Calu3 (cell line): Measurements from ENCODE around the gene SMTNL2. TPM values are rescaled to one million over a fixed set of nuclear protein-coding genes. Genes with fewer than 3 reads are reported as not detected.

Experiments used
- BruUV-seq: library from RNA; stranded (reverse); fragments of 400-500 nt; replicated peaks from 2 replicates; lab custom pipeline; 2021; lab: Mats Ljungman, UMichigan
- CTCF ChIA-PET: fragments of 300-600 bp; sonication (Branson Sonifier 250); formaldehyde crosslinking; loops from one replicate; lab custom pipeline; 2022; ENCODE audit warnings: antibody characterized with exemption; lab: Charles Lee
- DNase-seq: peaks from one replicate; pipeline ENCODE4 v3.0.0; 2022
- H3K27ac Mint-ChIP-seq: one replicate; pipeline ENCODE4 v1.8.0; 2022; ENCODE audit warnings: mixed read lengths; ENCODE audit not compliant: unreplicated experiment
- H3K27me3 Mint-ChIP-seq: one replicate; pipeline ENCODE4 v1.8.0; 2022; ENCODE audit warnings: mixed read lengths; ENCODE audit not compliant: unreplicated experiment
- H3K36me3 Mint-ChIP-seq: one replicate; pipeline ENCODE4 v1.8.0; 2022; ENCODE audit warnings: mild to moderate bottlenecking, moderate library complexity, mixed read lengths; ENCODE audit not compliant: insufficient read depth, unreplicated experiment
- H3K4me1 Mint-ChIP-seq: one replicate; pipeline ENCODE4 v1.8.0; 2022; ENCODE audit warnings: mild to moderate bottlenecking, low read depth, mixed read lengths; ENCODE audit not compliant: unreplicated experiment
- H3K4me3 Mint-ChIP-seq: one replicate; pipeline ENCODE4 v1.8.0; 2022; ENCODE audit warnings: mild to moderate bottlenecking, low read depth, moderate library complexity, mixed read lengths; ENCODE audit not compliant: unreplicated experiment
- H3K9me3 Mint-ChIP-seq: one replicate; pipeline ENCODE4 v1.8.0; 2022; ENCODE audit warnings: low read depth, mixed read lengths; ENCODE audit not compliant: unreplicated experiment
- intact Hi-C: fragments of 100-400 bp; cut with micrococcal nuclease; formaldehyde crosslinking; loops from one replicate; pipeline ENCODE4 v1.10.0; 2022; ENCODE audit not compliant: unreplicated experiment
- total RNA-seq: library from RNA; stranded (reverse); gene quantifications from 2 replicates; pipeline ENCODE4 v1.2.3, GENCODE V29; 2022
- TF ChIP-seq, protein P1 (sequence below): fragments of 200-600 bp; IDR thresholded peaks from one replicate; pipeline ENCODE4 v1.8.0; 2022; ENCODE audit warnings: antibody characterized with exemption; ENCODE audit not compliant: unreplicated experiment

Gene SMTNL2
- total RNA-seq, 1 experiment from 2014 or later: not detected

DNA sequence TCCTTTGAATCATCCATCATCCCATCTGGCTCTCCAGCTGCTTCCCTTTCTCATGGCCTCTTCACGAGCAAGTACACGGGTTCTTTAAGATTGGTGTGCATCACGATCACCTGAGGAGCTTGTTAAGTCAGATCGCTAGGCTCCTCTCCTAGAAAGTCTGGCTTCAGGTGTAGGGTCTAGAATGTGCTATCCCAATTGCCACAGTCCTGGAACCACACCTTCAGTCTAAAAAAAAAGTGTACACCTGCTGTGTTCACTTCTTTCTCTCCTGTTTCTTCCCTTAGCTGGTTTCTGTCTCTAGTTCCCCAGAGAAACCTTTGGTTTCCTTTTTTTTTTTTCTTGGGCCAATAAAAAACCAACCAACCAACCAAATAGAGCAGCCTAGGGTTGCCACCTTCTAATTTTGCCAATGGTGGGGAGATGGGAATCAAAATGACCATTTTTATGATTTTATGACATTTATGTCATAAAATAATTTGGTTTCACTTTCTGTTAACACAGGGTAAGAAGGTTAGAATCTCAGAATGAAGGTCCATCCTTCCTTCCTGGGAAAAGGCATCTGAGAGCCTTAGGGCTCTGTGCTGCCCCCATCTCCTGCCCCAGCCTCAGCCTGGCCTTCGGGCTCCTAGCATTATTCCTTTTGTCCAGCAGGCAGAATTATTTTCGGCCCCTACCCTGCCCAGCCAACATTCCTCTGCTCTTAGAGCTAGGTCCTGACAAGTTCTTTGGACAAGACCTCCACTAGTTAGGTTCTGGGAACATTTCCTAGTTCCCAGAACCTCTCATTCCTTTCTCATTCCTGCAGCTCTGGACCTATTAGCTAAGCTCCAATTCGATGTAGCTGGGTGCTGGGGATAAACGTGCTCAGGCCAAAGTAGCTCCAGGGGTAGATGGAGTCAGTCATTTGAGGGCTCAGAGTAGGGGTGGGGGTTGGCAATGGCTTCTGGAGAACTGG is 22.0 kb upstream of the SMTNL2 start:
- Mint-ChIP-seq H3K27ac (no peak overlapping the region), H3K9me3 (no peaks in the 10 kb centered on the region), H3K4me1 (peaks cover 15% of the 10 kb centered on the region), H3K27me3 (no peaks in the 10 kb centered on the region), H3K36me3 (no peaks in the 10 kb centered on the region), H3K4me3 (no peak overlapping the region)
- DNase-seq: no peak
- intact Hi-C loops: no loop called here
- TF ChIP-seq, protein P1, sequence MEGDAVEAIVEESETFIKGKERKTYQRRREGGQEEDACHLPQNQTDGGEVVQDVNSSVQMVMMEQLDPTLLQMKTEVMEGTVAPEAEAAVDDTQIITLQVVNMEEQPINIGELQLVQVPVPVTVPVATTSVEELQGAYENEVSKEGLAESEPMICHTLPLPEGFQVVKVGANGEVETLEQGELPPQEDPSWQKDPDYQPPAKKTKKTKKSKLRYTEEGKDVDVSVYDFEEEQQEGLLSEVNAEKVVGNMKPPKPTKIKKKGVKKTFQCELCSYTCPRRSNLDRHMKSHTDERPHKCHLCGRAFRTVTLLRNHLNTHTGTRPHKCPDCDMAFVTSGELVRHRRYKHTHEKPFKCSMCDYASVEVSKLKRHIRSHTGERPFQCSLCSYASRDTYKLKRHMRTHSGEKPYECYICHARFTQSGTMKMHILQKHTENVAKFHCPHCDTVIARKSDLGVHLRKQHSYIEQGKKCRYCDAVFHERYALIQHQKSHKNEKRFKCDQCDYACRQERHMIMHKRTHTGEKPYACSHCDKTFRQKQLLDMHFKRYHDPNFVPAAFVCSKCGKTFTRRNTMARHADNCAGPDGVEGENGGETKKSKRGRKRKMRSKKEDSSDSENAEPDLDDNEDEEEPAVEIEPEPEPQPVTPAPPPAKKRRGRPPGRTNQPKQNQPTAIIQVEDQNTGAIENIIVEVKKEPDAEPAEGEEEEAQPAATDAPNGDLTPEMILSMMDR: no peak
- BruUV-seq: no TSS peak
- CTCF ChIA-PET: no interaction called here

- TF ChIP-seq, protein P1: peak; percentile 33
- H3K4me3 Mint-ChIP-seq: no peak overlapping the region
- intact Hi-C loops: loop anchor here (1.0 to 5.0 kb wide), 2 partner anchors 61 to 137 kb away; partner anchors contain the start of gene PELP1
- peaks cover 15% of the 10 kb centered on the region for H3K27me3 Mint-ChIP-seq
- CTCF ChIA-PET: no interaction called here
- BruUV-seq: no TSS peak
- H3K9me3 Mint-ChIP-seq: no peaks in the 10 kb centered on the region
- H3K27ac Mint-ChIP-seq: no peak overlapping the region
- no peaks in the 10 kb centered on the region for H3K36me3 Mint-ChIP-seq
- peak; percentile 42 for DNase-seq
- H3K4me1 Mint-ChIP-seq: peaks cover 15% of the 10 kb centered on the region
Measured at GRCh38 chr17:4565209-4566141, 18.9 kb upstream of the SMTNL2 start.

DNA sequence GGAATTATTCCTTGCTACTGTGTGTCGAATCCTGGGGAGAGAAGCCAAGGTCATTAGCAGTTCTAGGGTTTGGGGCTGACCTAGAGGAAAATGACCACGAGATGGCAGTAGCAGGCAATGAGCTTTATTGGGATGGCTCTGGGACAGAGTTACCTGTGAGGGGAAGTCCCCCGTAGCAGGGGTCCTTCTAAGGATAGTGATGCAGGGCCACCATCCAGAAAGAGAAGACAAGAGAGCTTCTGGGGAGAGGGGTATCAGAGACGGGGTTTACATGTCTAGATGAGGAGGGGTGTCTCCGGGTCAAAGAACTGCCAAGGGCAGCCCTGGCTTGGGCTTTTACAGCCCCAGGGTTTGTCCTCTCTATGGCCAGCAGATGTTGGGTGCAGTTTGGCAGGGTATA is 17.5 kb upstream of the SMTNL2 start:
- H3K9me3 Mint-ChIP-seq: no peaks in the 10 kb centered on the region
- CTCF ChIA-PET: interaction anchor here (0.8 to 2.2 kb wide), 9 partner anchors 10 to 223 kb away, joined by 3 to 19 read pairs (median 4); no protein-coding TSS in a partner anchor
- peak; percentile 59 for DNase-seq
- H3K27ac Mint-ChIP-seq: no peak overlapping the region
- TF ChIP-seq, protein P1: peak; percentile 65
- H3K27me3 Mint-ChIP-seq: peaks cover 17% of the 10 kb centered on the region
- intact Hi-C loops: loop anchor here (5.0 kb wide), 1 partner anchor 136 kb away; the partner anchor contains the start of gene PELP1
- no peak overlapping the region for H3K4me3 Mint-ChIP-seq
- no TSS peak for BruUV-seq
- H3K4me1 Mint-ChIP-seq: peaks cover 12% of the 10 kb centered on the region
- H3K36me3 Mint-ChIP-seq: no peaks in the 10 kb centered on the region

DNA sequence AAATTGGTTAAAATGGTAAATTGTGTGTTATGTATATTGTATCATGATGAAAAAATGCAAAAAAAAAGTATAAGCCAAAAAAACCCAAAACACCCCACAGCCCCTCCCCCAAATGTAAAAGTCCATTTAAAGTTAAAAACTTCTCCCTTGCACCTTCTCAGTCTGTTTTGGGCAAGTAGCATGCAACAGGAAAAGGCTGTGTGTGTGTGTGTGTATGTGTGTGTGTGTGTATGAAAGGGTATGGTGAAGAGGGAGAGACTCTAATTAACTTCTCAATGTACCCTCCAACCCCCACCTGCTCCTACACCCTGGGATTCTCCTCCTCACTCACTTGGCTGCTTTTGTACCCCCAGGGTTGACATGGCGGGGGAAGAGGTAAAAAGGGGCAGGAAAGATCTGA is 14.7 kb upstream of the SMTNL2 start:
- CTCF ChIA-PET: no interaction called here
- H3K4me3 Mint-ChIP-seq: no peak overlapping the region
- intact Hi-C loops: loop anchor here (5.0 kb wide), 1 partner anchor 133 kb away; the partner anchor contains the start of gene PELP1
- no peaks in the 10 kb centered on the region for H3K36me3 Mint-ChIP-seq
- H3K4me1 Mint-ChIP-seq: no peaks in the 10 kb centered on the region
- TF ChIP-seq, protein P1: no peak
- H3K9me3 Mint-ChIP-seq: no peaks in the 10 kb centered on the region
- peaks cover 17% of the 10 kb centered on the region for H3K27me3 Mint-ChIP-seq
- DNase-seq: no peak
- no peak overlapping the region for H3K27ac Mint-ChIP-seq
- BruUV-seq: no TSS peak
